Subcutaneous abdominal adipose tissue (tissue), 5 donors: ENCODE measurements around the gene SRMS.

ENCODE experiments used
- H3K27ac ChIP-seq: one replicate; pipeline ENCODE4 v1.7.0; 2013; ENCODE audit warnings: low read depth, mild to moderate bottlenecking, inconsistent platforms, low read length, moderate library complexity
- H3K27me3 ChIP-seq, 5 donors: one replicate each; pipeline ENCODE4 v1.7.0; 2013; ENCODE audit warnings: low read length in 5 of 5, inconsistent platforms in 1 of 5; ENCODE audit not compliant: control insufficient read depth in 5 of 5, insufficient read depth in 4 of 5
- H3K36me3 ChIP-seq, 5 donors: one replicate each; pipeline ENCODE4 v1.7.0; 2013; ENCODE audit warnings: low read length in 5 of 5; ENCODE audit not compliant: control insufficient read depth in 5 of 5, insufficient read depth in 5 of 5
- H3K4me1 ChIP-seq, 5 donors: one replicate each; pipeline ENCODE4 v1.7.0; 2013; ENCODE audit warnings: low read length in 5 of 5, mild to moderate bottlenecking in 3 of 5, moderate library complexity in 1 of 5; ENCODE audit not compliant: control insufficient read depth in 5 of 5, insufficient read depth in 5 of 5
- H3K4me3 ChIP-seq, 5 donors: one replicate each; pipeline ENCODE4 v1.7.0; 2013; ENCODE audit warnings: low read length in 5 of 5, low read depth in 1 of 5
- H3K9ac ChIP-seq, 5 donors: one replicate each; pipeline ENCODE4 v1.7.0; 2013; ENCODE audit warnings: low read length in 5 of 5, mild to moderate bottlenecking in 4 of 5, moderate library complexity in 3 of 5
- H3K9me3 ChIP-seq, 5 donors: one replicate each; pipeline ENCODE4 v1.7.0; 2013; ENCODE audit warnings: low read length in 5 of 5; ENCODE audit not compliant: control insufficient read depth in 5 of 5
- donor health status: healthy.
- donor health status: healthy.
- donor health status: healthy.
- donor health status: healthy.
- donor health status: healthy.

Gene SRMS

GRCh38 chr20:63589261-63590217 lies 42.0 kb upstream of the SRMS start:
- no peak overlapping the region for H3K4me3 ChIP-seq
- no peaks in the 10 kb centered on the region for H3K9me3 ChIP-seq
- no peak overlapping the region for H3K27ac ChIP-seq
- peaks cover 0 to 20% (median 4%) of the 10 kb centered on the region in 5 donors for H3K4me1 ChIP-seq
- peaks cover 0 to 57% (median 48%) of the 10 kb centered on the region in 5 donors for H3K36me3 ChIP-seq
- H3K9ac ChIP-seq: no peak overlapping the region
- no peaks in the 10 kb centered on the region for H3K27me3 ChIP-seq

- Histone ChIP-seq H3K4me3 (no peak overlapping the region), H3K4me1 (peaks cover 0 to 16% (median 4%) of the 10 kb centered on the region in 5 donors), H3K36me3 (peaks cover 0 to 57% (median 42%) of the 10 kb centered on the region in 5 donors), H3K27ac (no peak overlapping the region), H3K9me3 (no peaks in the 10 kb centered on the region), H3K27me3 (no peaks in the 10 kb centered on the region), H3K9ac (no peak overlapping the region)
These were observed 41.1 kb upstream of the SRMS start for GRCh38 chr20:63588641-63589041.

- Histone ChIP-seq H3K4me3 (no peak overlapping the region), H3K9me3 (no peaks in the 10 kb centered on the region), H3K27me3 (no peaks in the 10 kb centered on the region), H3K9ac (no peak overlapping the region), H3K36me3 (peaks cover 0 to 51% (median 38%) of the 10 kb centered on the region in 5 donors), H3K27ac (no peak overlapping the region), H3K4me1 (peaks cover 0 to 16% (median 4%) of the 10 kb centered on the region in 5 donors)
These were observed 40.4 kb upstream of the SRMS start for GRCh38 chr20:63587776-63588591.

GRCh38 chr20:63587256-63587655 lies 39.7 kb upstream of the SRMS start:
- H3K27ac ChIP-seq: no peak overlapping the region

GRCh38 chr20:63586797-63587196 lies 39.2 kb upstream of the SRMS start:
- Histone ChIP-seq H3K27ac (no peak overlapping the region), H3K4me1 (peaks cover 0 to 16% (median 4%) of the 10 kb centered on the region in 5 donors), H3K36me3 (peaks cover 0 to 40% (median 26%) of the 10 kb centered on the region in 5 donors), H3K9me3 (no peaks in the 10 kb centered on the region), H3K4me3 (no peak overlapping the region), H3K27me3 (no peaks in the 10 kb centered on the region), H3K9ac (no peak overlapping the region)

More at GRCh38 chr20:63587256-63587655, 39.7 kb upstream of the SRMS start:
- H3K4me3 ChIP-seq: no peak overlapping the region
- no peaks in the 10 kb centered on the region for H3K27me3 ChIP-seq
- H3K9me3 ChIP-seq: no peaks in the 10 kb centered on the region
- H3K4me1 ChIP-seq: peaks cover 0 to 16% (median 4%) of the 10 kb centered on the region in 5 donors
- peaks cover 0 to 44% (median 31%) of the 10 kb centered on the region in 5 donors for H3K36me3 ChIP-seq
- no peak overlapping the region for H3K9ac ChIP-seq

DNA sequence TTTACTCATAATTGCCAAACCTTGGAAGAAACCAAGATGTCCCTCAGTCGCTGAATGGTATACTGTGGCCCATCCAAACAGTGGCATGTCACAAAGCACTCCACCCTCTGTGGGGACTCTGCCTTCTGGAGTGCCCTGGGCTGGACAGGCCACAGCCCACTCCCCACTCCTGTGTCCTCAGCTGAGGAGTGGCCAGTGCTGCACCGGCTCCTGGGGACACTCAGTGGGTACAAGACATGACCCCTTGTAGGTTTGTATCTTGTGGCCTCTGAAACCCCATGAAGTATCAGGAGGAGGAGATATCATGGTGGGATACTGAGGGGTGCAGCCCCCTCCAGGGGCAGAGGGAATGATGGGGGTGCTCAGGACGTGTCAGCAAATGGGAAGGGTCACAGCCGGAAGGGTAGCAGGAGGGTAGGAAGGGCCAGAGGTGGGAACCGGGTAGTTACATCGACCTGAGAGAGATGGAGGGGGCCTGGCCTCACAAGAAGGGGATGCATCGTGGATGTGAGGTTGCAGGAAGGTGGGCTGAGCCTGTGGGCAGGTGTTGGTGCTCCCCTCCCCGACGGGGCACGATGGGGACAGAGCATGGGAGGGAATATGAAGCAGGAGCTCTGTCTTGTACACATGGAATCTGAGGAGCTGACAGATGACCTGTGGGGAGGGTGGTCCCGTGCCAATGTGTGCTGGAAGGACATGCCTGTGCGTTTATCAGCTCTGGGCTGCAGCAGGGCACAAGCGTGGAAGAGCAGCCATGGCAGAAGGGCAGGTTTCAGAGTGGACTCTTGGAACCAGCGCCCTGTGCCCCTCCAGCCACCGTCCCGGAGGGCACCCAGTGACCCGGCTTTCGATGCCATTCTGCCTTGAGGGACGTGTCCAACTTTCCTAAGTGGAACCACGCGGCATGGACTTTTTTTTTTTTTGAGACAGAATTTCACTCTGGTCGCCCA lies 38.3 kb upstream of the SRMS start:
- peaks cover 0 to 16% (median 4%) of the 10 kb centered on the region in 5 donors for H3K4me1 ChIP-seq
- no peaks in the 10 kb centered on the region for H3K9me3 ChIP-seq
- peaks cover 0 to 30% (median 18%) of the 10 kb centered on the region in 5 donors for H3K36me3 ChIP-seq
- H3K27me3 ChIP-seq: no peaks in the 10 kb centered on the region
- no peak overlapping the region for H3K9ac ChIP-seq
- H3K27ac ChIP-seq: no peak overlapping the region
- no peak overlapping the region for H3K4me3 ChIP-seq

DNA sequence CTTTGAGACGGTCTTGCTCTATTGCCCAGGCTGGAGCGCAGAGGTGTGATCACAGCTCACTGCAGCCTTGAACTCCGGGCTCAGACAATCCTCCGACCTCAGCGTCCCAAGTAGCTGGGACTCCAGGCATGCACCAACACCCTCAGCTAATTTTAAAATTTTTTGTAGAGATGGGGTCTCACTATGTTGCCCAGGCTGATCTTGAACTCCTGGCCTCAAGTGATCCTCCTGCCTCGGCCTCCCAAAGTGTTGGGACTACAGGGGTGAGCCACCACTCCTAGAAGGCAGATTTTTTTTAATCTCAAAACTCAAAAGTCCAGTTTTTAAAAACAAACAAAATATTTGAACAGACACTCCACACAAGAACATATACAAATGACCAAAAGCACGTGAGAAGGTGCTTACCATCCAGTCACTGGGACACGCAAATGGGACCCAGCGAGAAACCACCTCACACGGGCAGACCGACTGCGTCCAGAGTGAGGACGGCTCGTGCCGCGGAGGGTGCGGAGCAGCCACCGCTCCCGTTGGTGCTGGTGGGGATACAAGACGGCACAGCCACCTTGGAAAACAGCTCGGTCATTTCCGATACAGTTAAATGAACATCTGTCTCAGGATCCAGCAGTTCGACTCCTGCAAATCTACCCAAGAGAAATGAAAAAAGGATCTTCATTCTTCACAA lies 35.0 kb upstream of the SRMS start:
- Histone ChIP-seq H3K36me3 (peaks cover 0 to 3% (median 0%) of the 10 kb centered on the region in 5 donors), H3K27ac (no peak overlapping the region), H3K27me3 (peaks cover 0 to 12% (median 4%) of the 10 kb centered on the region in 5 donors), H3K4me1 (peaks cover 0 to 6% (median 0%) of the 10 kb centered on the region in 5 donors), H3K9me3 (no peaks in the 10 kb centered on the region), H3K9ac (no peak overlapping the region), H3K4me3 (no peak overlapping the region)

GRCh38 chr20:63580796-63581461 lies 33.4 kb upstream of the SRMS start:
- Histone ChIP-seq H3K36me3 (no peaks in the 10 kb centered on the region), H3K27ac (no peak overlapping the region), H3K4me3 (no peak overlapping the region), H3K4me1 (peaks cover 0 to 2% (median 0%) of the 10 kb centered on the region in 5 donors), H3K9ac (no peak overlapping the region), H3K9me3 (no peaks in the 10 kb centered on the region), H3K27me3 (peaks cover 0 to 16% (median 4%) of the 10 kb centered on the region in 5 donors)
